ENCODE measurements around the gene PACRG.

PACRG gene

GRCh38 chr6:163123098-163123497 lies 395.3 kb downstream of the PACRG start:
- H3K4ac ChIP-seq (ENCODE audit: low read depth in 1 of 2, low read length in 2 of 2): no peak overlapping the region
- H3K27ac ChIP-seq (ENCODE audit: low read length, poor library complexity, severe bottlenecking): no peak overlapping the region
- H3K9ac ChIP-seq (ENCODE audit: low read length): no peak overlapping the region
- H3K36me3 ChIP-seq (ENCODE audit: control insufficient read depth in 1 of 2, insufficient read depth in 2 of 2, low read depth in 1 of 2, low read length in 2 of 2): no peaks in the 10 kb centered on the region
- DNase-seq: no peak
- H3K4me3 ChIP-seq (ENCODE audit: insufficient read depth in 1 of 2, low read depth in 1 of 2, low read length in 2 of 2): no peak overlapping the region
- no peak overlapping the region for H2BK120ac ChIP-seq (ENCODE audit: low read depth, low read length)
- H4K8ac ChIP-seq (ENCODE audit: low read length): no peak overlapping the region
- H3K4me1 ChIP-seq (ENCODE audit: control insufficient read depth, insufficient read depth, low read depth, low read length): no peaks in the 10 kb centered on the region
- no peak overlapping the region for H3K18ac ChIP-seq (ENCODE audit: low read depth in 1 of 2, low read length in 2 of 2)
- H3K79me1 ChIP-seq (replicated peaks; ENCODE audit: low read length, poor library complexity, severe bottlenecking): no peaks in the 10 kb centered on the region
- H2AFZ ChIP-seq (ENCODE audit: low read depth, low read length): no peak overlapping the region
- no peaks in the 10 kb centered on the region for H3K27me3 ChIP-seq (ENCODE audit: control insufficient read depth in 1 of 2, insufficient read depth in 1 of 2, low read length in 2 of 2)
- H4K91ac ChIP-seq (ENCODE audit: low read length): no peak overlapping the region
- H2BK15ac ChIP-seq (ENCODE audit: low read depth, poor library complexity, severe bottlenecking): no peak overlapping the region
- no peak overlapping the region for H2AK5ac ChIP-seq (ENCODE audit: low read length, severe bottlenecking)
- no peak overlapping the region for H3K4me2 ChIP-seq (ENCODE audit: low read length, poor library complexity, severe bottlenecking)
- 81% methylated on average over 9 of the region's 9 CpGs for WGBS
- H2BK12ac ChIP-seq (ENCODE audit: low read length in 2 of 2): no peak overlapping the region
- peaks cover 6% of the 10 kb centered on the region for H3K9me3 ChIP-seq (ENCODE audit: control insufficient read depth, low read length)
- H3K14ac ChIP-seq (ENCODE audit: low read length in 2 of 2): no peak overlapping the region
- H2BK5ac ChIP-seq (ENCODE audit: low read depth, low read length, poor library complexity, severe bottlenecking): no peak overlapping the region
- no peak overlapping the region for H3K23ac ChIP-seq (ENCODE audit: low read length in 2 of 2)

GRCh38 chr6:163126741-163127140 lies 399.0 kb downstream of the PACRG start:
- DNase-seq: no peak
- H3K36me3 ChIP-seq (ENCODE audit: control insufficient read depth in 1 of 2, insufficient read depth in 2 of 2, low read depth in 1 of 2, low read length in 2 of 2): no peaks in the 10 kb centered on the region
- no peak overlapping the region for H2AFZ ChIP-seq (ENCODE audit: low read depth, low read length)
- no peaks in the 10 kb centered on the region for H3K9me3 ChIP-seq (ENCODE audit: control insufficient read depth, low read length)
- H3K23ac ChIP-seq (ENCODE audit: low read length in 2 of 2): no peak overlapping the region
- H4K91ac ChIP-seq (ENCODE audit: low read length): no peak overlapping the region
- WGBS: 79% methylated on average over 2 of the region's 4 CpGs
- H2AK5ac ChIP-seq (ENCODE audit: low read length, severe bottlenecking): no peak overlapping the region
- no peak overlapping the region for H3K27ac ChIP-seq (ENCODE audit: low read length, poor library complexity, severe bottlenecking)
- H3K14ac ChIP-seq (ENCODE audit: low read length in 2 of 2): no peak overlapping the region
- no peak overlapping the region for H4K8ac ChIP-seq (ENCODE audit: low read length)
- no peaks in the 10 kb centered on the region for H3K27me3 ChIP-seq (ENCODE audit: control insufficient read depth in 1 of 2, insufficient read depth in 1 of 2, low read length in 2 of 2)
- H3K4me3 ChIP-seq (ENCODE audit: insufficient read depth in 1 of 2, low read depth in 1 of 2, low read length in 2 of 2): no peak overlapping the region
- no peak overlapping the region for H3K4me2 ChIP-seq (ENCODE audit: low read length, poor library complexity, severe bottlenecking)
- no peak overlapping the region for H3K4ac ChIP-seq (ENCODE audit: low read depth in 1 of 2, low read length in 2 of 2)
- H2BK12ac ChIP-seq (ENCODE audit: low read length in 2 of 2): no peak overlapping the region
- H3K9ac ChIP-seq (ENCODE audit: low read length): no peak overlapping the region
- H3K4me1 ChIP-seq (ENCODE audit: control insufficient read depth, insufficient read depth, low read depth, low read length): no peaks in the 10 kb centered on the region
- H2BK15ac ChIP-seq (ENCODE audit: low read depth, poor library complexity, severe bottlenecking): no peak overlapping the region
- no peak overlapping the region for H2BK120ac ChIP-seq (ENCODE audit: low read depth, low read length)
- H2BK5ac ChIP-seq (ENCODE audit: low read depth, low read length, poor library complexity, severe bottlenecking): no peak overlapping the region
- H3K18ac ChIP-seq (ENCODE audit: low read depth in 1 of 2, low read length in 2 of 2): no peak overlapping the region
- no peaks in the 10 kb centered on the region for H3K79me1 ChIP-seq (replicated peaks; ENCODE audit: low read length, poor library complexity, severe bottlenecking)

- Histone ChIP-seq H2BK12ac (ENCODE audit: low read length in 2 of 2) (no peak overlapping the region), H3K9ac (ENCODE audit: low read length) (no peak overlapping the region), H3K27ac (ENCODE audit: low read length, poor library complexity, severe bottlenecking) (no peak overlapping the region), H3K79me1 (replicated peaks; ENCODE audit: low read length, poor library complexity, severe bottlenecking) (no peaks in the 10 kb centered on the region), H4K8ac (ENCODE audit: low read length) (no peak overlapping the region), H2BK120ac (ENCODE audit: low read depth, low read length) (no peak overlapping the region), H3K4me3 (ENCODE audit: insufficient read depth in 1 of 2, low read depth in 1 of 2, low read length in 2 of 2) (no peak overlapping the region), H2BK5ac (ENCODE audit: low read depth, low read length, poor library complexity, severe bottlenecking) (no peak overlapping the region), H3K4me2 (ENCODE audit: low read length, poor library complexity, severe bottlenecking) (no peak overlapping the region), H3K27me3 (ENCODE audit: control insufficient read depth in 1 of 2, insufficient read depth in 1 of 2, low read length in 2 of 2) (no peaks in the 10 kb centered on the region), H3K4me1 (ENCODE audit: control insufficient read depth, insufficient read depth, low read depth, low read length) (no peaks in the 10 kb centered on the region), H3K36me3 (ENCODE audit: control insufficient read depth in 1 of 2, insufficient read depth in 2 of 2, low read depth in 1 of 2, low read length in 2 of 2) (no peaks in the 10 kb centered on the region), H3K14ac (ENCODE audit: low read length in 2 of 2) (no peak overlapping the region), H2AFZ (ENCODE audit: low read depth, low read length) (no peak overlapping the region), H3K23ac (ENCODE audit: low read length in 2 of 2) (no peak overlapping the region), H2AK5ac (ENCODE audit: low read length, severe bottlenecking) (no peak overlapping the region), H3K9me3 (ENCODE audit: control insufficient read depth, low read length) (no peaks in the 10 kb centered on the region), H2BK15ac (ENCODE audit: low read depth, poor library complexity, severe bottlenecking) (no peak overlapping the region), H3K4ac (ENCODE audit: low read depth in 1 of 2, low read length in 2 of 2) (no peak overlapping the region), H4K91ac (ENCODE audit: low read length) (no peak overlapping the region), H3K18ac (ENCODE audit: low read depth in 1 of 2, low read length in 2 of 2) (no peak overlapping the region)
- DNase-seq: no peak
- no CpG with 5 or more reads among the region's 1 CpG for WGBS
Measured at GRCh38 chr6:163127587-163127986, 399.8 kb downstream of the PACRG start.

- Histone ChIP-seq H3K36me3 (ENCODE audit: control insufficient read depth in 1 of 2, insufficient read depth in 2 of 2, low read depth in 1 of 2, low read length in 2 of 2) (no peaks in the 10 kb centered on the region), H4K8ac (ENCODE audit: low read length) (no peak overlapping the region), H3K4me3 (ENCODE audit: insufficient read depth in 1 of 2, low read depth in 1 of 2, low read length in 2 of 2) (no peak overlapping the region), H2AK5ac (ENCODE audit: low read length, severe bottlenecking) (no peak overlapping the region), H3K4me1 (ENCODE audit: control insufficient read depth, insufficient read depth, low read depth, low read length) (no peaks in the 10 kb centered on the region), H2BK15ac (ENCODE audit: low read depth, poor library complexity, severe bottlenecking) (no peak overlapping the region), H3K27ac (ENCODE audit: low read length, poor library complexity, severe bottlenecking) (no peak overlapping the region), H3K4me2 (ENCODE audit: low read length, poor library complexity, severe bottlenecking) (no peak overlapping the region), H2BK12ac (ENCODE audit: low read length in 2 of 2) (no peak overlapping the region), H2BK5ac (ENCODE audit: low read depth, low read length, poor library complexity, severe bottlenecking) (no peak overlapping the region), H2AFZ (ENCODE audit: low read depth, low read length) (no peak overlapping the region), H3K27me3 (ENCODE audit: control insufficient read depth in 1 of 2, insufficient read depth in 1 of 2, low read length in 2 of 2) (no peaks in the 10 kb centered on the region), H3K9ac (ENCODE audit: low read length) (no peak overlapping the region), H3K18ac (ENCODE audit: low read depth in 1 of 2, low read length in 2 of 2) (no peak overlapping the region), H4K91ac (ENCODE audit: low read length) (no peak overlapping the region), H3K4ac (ENCODE audit: low read depth in 1 of 2, low read length in 2 of 2) (no peak overlapping the region), H2BK120ac (ENCODE audit: low read depth, low read length) (no peak overlapping the region), H3K14ac (ENCODE audit: low read length in 2 of 2) (no peak overlapping the region), H3K9me3 (ENCODE audit: control insufficient read depth, low read length) (no peaks in the 10 kb centered on the region), H3K79me1 (replicated peaks; ENCODE audit: low read length, poor library complexity, severe bottlenecking) (no peaks in the 10 kb centered on the region), H3K23ac (ENCODE audit: low read length in 2 of 2) (no peak overlapping the region)
- DNase-seq: no peak
- WGBS: 95% methylated on average over 2 of the region's 2 CpGs
Measured at GRCh38 chr6:163128324-163128723, 400.6 kb downstream of the PACRG start.
